Neural progenitor cell (in vitro differentiated cells): Measurements from ENCODE around the gene DTWD2.

ENCODE experiments used
- EZH2 ChIP-seq: fragments of 200-600 bp; sonication (generic); IDR thresholded peaks from 2 replicates; pipeline ENCODE4 v1.6.1; 2017; ENCODE audit warnings: antibody characterized with exemption, mild to moderate bottlenecking, moderate library complexity
- TF ChIP-seq, protein P1 (sequence below): fragments of 200-600 bp; sonication (generic); IDR thresholded peaks from 2 replicates; pipeline ENCODE4 v1.5.1; 2017; ENCODE audit warnings: antibody characterized with exemption, mild to moderate bottlenecking

GRCh38 chr5:118791926-118792734 lies 196.2 kb downstream of the DTWD2 start:
- TF ChIP-seq, protein P1, sequence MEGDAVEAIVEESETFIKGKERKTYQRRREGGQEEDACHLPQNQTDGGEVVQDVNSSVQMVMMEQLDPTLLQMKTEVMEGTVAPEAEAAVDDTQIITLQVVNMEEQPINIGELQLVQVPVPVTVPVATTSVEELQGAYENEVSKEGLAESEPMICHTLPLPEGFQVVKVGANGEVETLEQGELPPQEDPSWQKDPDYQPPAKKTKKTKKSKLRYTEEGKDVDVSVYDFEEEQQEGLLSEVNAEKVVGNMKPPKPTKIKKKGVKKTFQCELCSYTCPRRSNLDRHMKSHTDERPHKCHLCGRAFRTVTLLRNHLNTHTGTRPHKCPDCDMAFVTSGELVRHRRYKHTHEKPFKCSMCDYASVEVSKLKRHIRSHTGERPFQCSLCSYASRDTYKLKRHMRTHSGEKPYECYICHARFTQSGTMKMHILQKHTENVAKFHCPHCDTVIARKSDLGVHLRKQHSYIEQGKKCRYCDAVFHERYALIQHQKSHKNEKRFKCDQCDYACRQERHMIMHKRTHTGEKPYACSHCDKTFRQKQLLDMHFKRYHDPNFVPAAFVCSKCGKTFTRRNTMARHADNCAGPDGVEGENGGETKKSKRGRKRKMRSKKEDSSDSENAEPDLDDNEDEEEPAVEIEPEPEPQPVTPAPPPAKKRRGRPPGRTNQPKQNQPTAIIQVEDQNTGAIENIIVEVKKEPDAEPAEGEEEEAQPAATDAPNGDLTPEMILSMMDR: peak; percentile 82
- no peak for TF ChIP-seq EZH2
